Heart right ventricle (tissue), 16 donors: Measurements from ENCODE around the gene SLC12A1. TPM values are rescaled to one million over a fixed set of nuclear protein-coding genes. Genes with fewer than 3 reads are reported as not detected.

Experiments
- ATAC-seq, 8 donors: fragments of 200-7000 bp; cut with Tn5 transposase; one replicate each; pipeline ENCODE4 v1.9.1; 2020; ENCODE audit warnings: mild to moderate bottlenecking in 8 of 8, moderate library complexity in 8 of 8, moderate number of reproducible peaks in 1 of 8
- DNase-seq, 2 donors: peaks; one replicate each; pipeline ENCODE4 v3.0.0-alpha.2; 2020
- H3K27ac ChIP-seq, 10 donors: fragments of 200-600 bp; sonication (generic) in 2 of 10; one replicate each; pipeline versions ENCODE4 v1.5.0 to v1.8.0; 2020 to 2022; ENCODE audit warnings: mild to moderate bottlenecking in 3 of 10
- H3K27me3 ChIP-seq, 7 donors: fragments of 200-600 bp; one replicate each; pipeline ENCODE4 v1.8.0; 2021 to 2022; ENCODE audit warnings: mild to moderate bottlenecking in 2 of 7
- H3K36me3 ChIP-seq, 9 donors: fragments of 200-600 bp; sonication (generic) in 1 of 9; one replicate each; pipeline versions ENCODE4 v1.5.0 to v1.8.0; 2020 to 2022; ENCODE audit warnings: mild to moderate bottlenecking in 2 of 9
- H3K4me1 ChIP-seq, 9 donors: fragments of 200-600 bp; sonication (generic) in 1 of 9; one replicate each; pipeline versions ENCODE4 v1.5.0 to v1.8.0; 2020 to 2022; ENCODE audit warnings: mild to moderate bottlenecking in 4 of 9
- H3K4me3 ChIP-seq, 10 donors: fragments of 200-600 bp; sonication (generic) in 2 of 10; one replicate each; pipeline versions ENCODE4 v1.5.0 to v1.8.0; 2020 to 2022; ENCODE audit warnings: mild to moderate bottlenecking in 7 of 10, moderate library complexity in 2 of 10
- H3K9me3 ChIP-seq, 11 donors: fragments of 200-600 bp in 10 of 11; sonication (generic) in 2 of 11; one replicate each; pipeline versions ENCODE4 v1.5.0 to v1.8.0; 2013 to 2022; ENCODE audit warnings: mild to moderate bottlenecking in 2 of 11, control low read depth in 1 of 11, moderate library complexity in 1 of 11
- WGBS, 2 donors: extraction: QIAGEN DNeasy Blood & Tissue Kit; methylation state at CpG; one replicate each; pipeline ENCODE4 v1.1.7; 2013; ENCODE audit warnings: inconsistent platforms in 1 of 2; 5-methylcytosine and 5-hydroxymethylcytosine counted together
- intact Hi-C, 10 donors: fragments of 100-400 bp; cut with DNase I; formaldehyde crosslinking; loops; one replicate each; pipeline versions ENCODE4 v1.11.1 to v1.14.2; 2022
- polyA plus RNA-seq, 2 donors: library from polyadenylated mRNA; stranded (reverse); fragments of 200-250 nt; gene quantifications; one replicate each; pipeline ENCODE4 v1.2.3, GENCODE V29; 2013
- total RNA-seq, 10 donors: library from RNA; stranded (reverse); fragmentation: NEBNext Ultra II Directional in 3 of 10; extraction: Animal tissue kit (Norgen Biotek cat#: 25700) in 3 of 10; gene quantifications; one replicate each; pipeline versions ENCODE4 v1.2.1 to v1.2.4, GENCODE V29; 2021 to 2023
- TF ChIP-seq, protein P1 (sequence below), 9 donors: fragments of 200-600 bp; sonication (generic) in 2 of 9; IDR thresholded peaks; one replicate each; pipeline versions ENCODE4 v1.5.0 to v1.8.0; 2021 to 2022; ENCODE audit warnings: antibody characterized with exemption in 9 of 9, mild to moderate bottlenecking in 5 of 9, moderate library complexity in 1 of 9
- donor health status: Arrhythmogenic right ventricular cardiomyopathy.
- donor health status: ischemic (EF 13 %, LVEDD 7.1; RV severe dilation, severe dysfunction).
- donor health status: healthy with polysubstance abuse.
- donor health status: DM: no; HTN: yes; CAD: no.
- donor health status: DM: no; HTN: no; CAD: no.
- donor health status: ischemic (EF 25% LVEDD 6.9; RV normal size, moderate dysfunction).
- donor health status: ischemic (EF 25% LVEDD 5.7; RV mildly dilated, moderate dysfunction).
- donor health status: healthy.
- donor health status: DM: yes; HTN: yes; CAD: no.
- donor health status: Ischemic cardiomyopathy.
- donor health status: ischemic (EF 35%, LVEDD 5.7; RV mildly dilated, moderate dysfunction).
- donor health status: nonischemic (EF 11% LVEDD 7.7; RV severe dilation, severe dysfunction).
- donor health status: DM: yes; HTN: yes; CAD: no.
- donor health status: PGD.
- donor health status: ischemic (EF 29% LVEDD 5.4; RV normal size, mild dysfunction).
- donor health status: nonischemic (EF 23%, LVEDD 6.1; RV moderate dilation, normal function).

SLC12A1 gene
- total and polyA plus RNA-seq, 12 donors: not detected

DNA sequence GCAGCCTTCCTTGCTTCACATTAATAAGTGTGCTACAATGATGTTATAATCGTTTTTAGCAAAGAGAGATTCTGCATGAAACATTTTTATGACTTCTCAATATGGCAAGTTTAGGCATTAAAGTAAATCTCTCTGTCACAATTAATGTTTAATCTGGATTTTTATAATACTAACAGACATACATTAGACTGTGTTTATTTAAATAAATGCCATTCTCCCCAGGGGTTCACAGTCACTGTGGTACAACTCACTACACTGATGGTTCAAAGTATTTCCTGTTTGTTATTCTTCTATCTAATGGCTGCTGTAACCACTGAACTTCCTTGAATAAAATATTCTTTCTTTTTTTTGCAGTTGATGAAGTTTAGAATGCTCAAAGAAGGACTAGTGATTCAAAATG is 59.0 kb downstream of the SLC12A1 start:
- no peaks in the 10 kb centered on the region for H3K4me1 ChIP-seq
- H3K9me3 ChIP-seq: no peaks in the 10 kb centered on the region
- peaks cover 0 to 35% (median 22%) of the 10 kb centered on the region in 7 donors for H3K27me3 ChIP-seq
- ATAC-seq (no peak), DNase-seq (no peak)
- TF ChIP-seq, protein P1, sequence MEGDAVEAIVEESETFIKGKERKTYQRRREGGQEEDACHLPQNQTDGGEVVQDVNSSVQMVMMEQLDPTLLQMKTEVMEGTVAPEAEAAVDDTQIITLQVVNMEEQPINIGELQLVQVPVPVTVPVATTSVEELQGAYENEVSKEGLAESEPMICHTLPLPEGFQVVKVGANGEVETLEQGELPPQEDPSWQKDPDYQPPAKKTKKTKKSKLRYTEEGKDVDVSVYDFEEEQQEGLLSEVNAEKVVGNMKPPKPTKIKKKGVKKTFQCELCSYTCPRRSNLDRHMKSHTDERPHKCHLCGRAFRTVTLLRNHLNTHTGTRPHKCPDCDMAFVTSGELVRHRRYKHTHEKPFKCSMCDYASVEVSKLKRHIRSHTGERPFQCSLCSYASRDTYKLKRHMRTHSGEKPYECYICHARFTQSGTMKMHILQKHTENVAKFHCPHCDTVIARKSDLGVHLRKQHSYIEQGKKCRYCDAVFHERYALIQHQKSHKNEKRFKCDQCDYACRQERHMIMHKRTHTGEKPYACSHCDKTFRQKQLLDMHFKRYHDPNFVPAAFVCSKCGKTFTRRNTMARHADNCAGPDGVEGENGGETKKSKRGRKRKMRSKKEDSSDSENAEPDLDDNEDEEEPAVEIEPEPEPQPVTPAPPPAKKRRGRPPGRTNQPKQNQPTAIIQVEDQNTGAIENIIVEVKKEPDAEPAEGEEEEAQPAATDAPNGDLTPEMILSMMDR (IDR thresholded peaks at IDR 0.05): no peak
- no peak overlapping the region for H3K4me3 ChIP-seq
- intact Hi-C loops: no loop called here
- H3K27ac ChIP-seq: no peak overlapping the region
- no peaks in the 10 kb centered on the region for H3K36me3 ChIP-seq
- 64 to 73% methylated on average over 1 of the region's 1 CpG for WGBS, 2 donors

DNA sequence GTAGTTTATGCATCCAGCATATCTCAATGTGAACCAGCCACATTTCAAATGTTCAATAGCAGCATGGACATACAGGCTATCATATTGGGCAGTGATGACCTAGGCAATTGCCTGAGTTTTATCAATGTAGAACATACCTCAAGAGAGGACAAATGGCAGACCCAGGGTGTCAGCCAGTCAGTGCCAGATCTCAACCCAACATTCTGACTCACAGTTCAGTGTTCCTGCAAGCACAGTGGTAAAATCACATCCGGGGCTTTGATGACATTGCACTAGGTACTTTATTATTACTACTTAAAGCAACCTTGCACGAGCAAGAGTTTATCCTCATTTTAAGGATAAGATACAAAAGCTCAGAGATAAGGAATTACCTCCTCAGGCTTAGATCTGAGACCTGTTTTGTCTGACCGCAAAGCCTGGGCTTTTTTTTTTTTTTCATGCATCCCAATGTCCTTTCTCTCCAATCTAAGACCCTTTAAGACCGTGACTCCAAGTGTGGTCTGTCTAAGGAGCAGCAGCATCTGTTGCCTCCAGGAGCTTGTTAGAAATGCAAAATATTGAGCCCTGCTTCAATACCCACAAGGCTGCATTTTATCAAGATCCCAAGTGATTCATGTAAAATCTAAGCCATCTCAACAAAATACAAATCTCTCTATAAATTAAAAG is 60.1 kb downstream of the SLC12A1 start:
- H3K27me3 ChIP-seq: peaks cover 0 to 35% (median 22%) of the 10 kb centered on the region in 7 donors
- no peaks in the 10 kb centered on the region for H3K9me3 ChIP-seq
- H3K27ac ChIP-seq: no peak overlapping the region
- H3K4me1 ChIP-seq: no peaks in the 10 kb centered on the region
- 34 to 39% methylated on average over 4 of the region's 4 CpGs for WGBS, 2 donors
- no peak overlapping the region for H3K4me3 ChIP-seq
- H3K36me3 ChIP-seq: no peaks in the 10 kb centered on the region
- ATAC-seq (no peak), DNase-seq (no peak)
- TF ChIP-seq, protein P1 (IDR thresholded peaks at IDR 0.05): no peak
- intact Hi-C loops: no loop called here

DNA sequence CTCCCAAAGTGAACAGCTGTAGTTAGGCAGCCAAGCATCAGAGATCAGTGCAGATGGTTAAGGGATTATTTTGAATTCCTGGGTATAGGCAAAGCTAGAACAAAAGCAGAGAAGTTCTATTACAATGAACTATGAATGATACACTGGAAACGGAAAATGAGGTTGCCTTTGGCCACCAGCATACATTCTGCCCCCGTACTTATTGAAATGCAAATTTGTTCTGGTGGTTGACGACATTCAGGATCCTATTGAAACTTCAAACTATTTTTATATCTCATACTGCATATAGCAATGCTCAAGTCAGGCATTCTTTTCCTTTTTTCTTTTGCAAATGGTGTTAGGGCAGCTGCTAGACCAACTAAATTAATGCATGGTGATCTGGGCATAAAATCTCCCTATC is 61.7 kb downstream of the SLC12A1 start:
- no peak for ATAC-seq
- intact Hi-C loops: no loop called here
- no peaks in the 10 kb centered on the region for H3K4me1 ChIP-seq
- no peak overlapping the region for H3K27ac ChIP-seq
- TF ChIP-seq, protein P1 (IDR thresholded peaks at IDR 0.05): no peak
- no peak overlapping the region for H3K4me3 ChIP-seq
- H3K36me3 ChIP-seq: no peaks in the 10 kb centered on the region
- H3K27me3 ChIP-seq: peaks cover 0 to 35% (median 22%) of the 10 kb centered on the region in 7 donors
- DNase-seq: no peak
- H3K9me3 ChIP-seq: no peaks in the 10 kb centered on the region
- WGBS, 2 donors: 76 to 77% methylated on average over 3 of the region's 3 CpGs

DNA sequence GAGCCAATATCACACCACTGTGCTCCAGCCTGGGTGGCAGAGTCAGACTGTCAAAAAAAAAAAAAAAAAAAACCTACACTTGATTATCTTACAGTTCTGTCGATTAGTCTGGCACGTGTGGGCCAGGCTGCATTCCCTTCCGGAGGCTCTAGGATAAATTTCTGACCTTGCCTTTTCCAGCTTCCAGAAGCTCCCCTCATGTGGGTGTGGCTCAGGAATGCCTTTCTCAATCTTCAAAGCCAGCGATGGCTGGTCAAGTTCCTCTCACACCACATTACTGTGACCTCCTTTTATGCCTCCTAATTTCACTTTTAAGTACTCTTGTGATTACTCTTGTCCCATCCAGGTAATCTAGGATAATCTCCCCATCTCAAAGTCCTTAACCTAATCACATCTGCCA is 66.9 kb downstream of the SLC12A1 start:
- no peaks in the 10 kb centered on the region for H3K36me3 ChIP-seq
- WGBS, 2 donors: 21 to 46% methylated on average over 4 of the region's 4 CpGs

More for the DNA sequence above, 66.9 kb downstream of the SLC12A1 start:
- ATAC-seq (no peak), DNase-seq (no peak)
- Histone ChIP-seq H3K27ac (no peak overlapping the region), H3K9me3 (no peaks in the 10 kb centered on the region), H3K27me3 (peaks cover 0 to 16% (median 5%) of the 10 kb centered on the region in 7 donors), H3K4me1 (no peaks in the 10 kb centered on the region), H3K4me3 (no peak overlapping the region)
- TF ChIP-seq, protein P1 (IDR thresholded peaks at IDR 0.05): no peak
- intact Hi-C loops: no loop called here
